RCC 7860 (cell line): Measurements from ENCODE around the gene GKN2.

Source experiments
- DNase-seq: peaks from one replicate; pipeline ENCODE4 v3.0.0-alpha.2; 2015; ENCODE audit warnings: low spot score
- FAIRE-seq: peaks from 2 replicates; lab custom pipeline; 2012; peaks lifted over from hg19 to GRCh38; lab: Jason Lieb, UNC

GKN2 gene, protein sequence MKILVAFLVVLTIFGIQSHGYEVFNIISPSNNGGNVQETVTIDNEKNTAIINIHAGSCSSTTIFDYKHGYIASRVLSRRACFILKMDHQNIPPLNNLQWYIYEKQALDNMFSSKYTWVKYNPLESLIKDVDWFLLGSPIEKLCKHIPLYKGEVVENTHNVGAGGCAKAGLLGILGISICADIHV

DNA sequence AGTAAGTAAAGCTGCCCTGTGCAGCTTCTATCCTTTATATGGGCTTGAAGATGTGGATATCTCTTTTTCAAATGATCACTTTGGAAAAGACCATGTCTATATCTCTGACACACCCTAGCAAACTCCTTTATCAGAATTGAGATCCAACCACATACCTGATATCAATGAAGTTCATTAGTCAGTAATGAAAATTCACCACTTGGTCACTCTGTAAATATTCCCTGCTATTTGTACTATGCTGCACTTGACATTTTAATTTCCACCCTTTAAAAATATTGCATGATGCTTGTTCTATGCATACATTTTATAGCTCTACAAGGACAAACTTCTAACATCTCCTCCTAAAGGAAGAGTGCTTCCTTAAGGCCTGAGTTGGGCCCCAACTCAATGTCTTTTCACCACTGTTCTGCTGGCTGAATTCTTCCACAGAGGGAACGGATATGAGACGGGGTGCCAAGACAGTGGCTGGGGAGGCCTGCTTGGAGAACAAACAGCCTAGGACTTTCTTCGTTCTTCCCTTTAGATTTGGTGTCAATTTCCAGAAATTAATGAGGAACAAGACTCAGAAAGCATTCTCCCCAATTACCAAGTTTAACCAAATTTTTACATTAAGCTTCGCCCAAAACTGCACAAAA is at the start of gene GKN2:
Gene GKN2 (minus strand): TSS at position 7 of the 635 bp plus-strand sequence. CDS start 32 bp downstream, outside the sequence.
- DNase-seq (no peak), FAIRE-seq (no peak)

DNA sequence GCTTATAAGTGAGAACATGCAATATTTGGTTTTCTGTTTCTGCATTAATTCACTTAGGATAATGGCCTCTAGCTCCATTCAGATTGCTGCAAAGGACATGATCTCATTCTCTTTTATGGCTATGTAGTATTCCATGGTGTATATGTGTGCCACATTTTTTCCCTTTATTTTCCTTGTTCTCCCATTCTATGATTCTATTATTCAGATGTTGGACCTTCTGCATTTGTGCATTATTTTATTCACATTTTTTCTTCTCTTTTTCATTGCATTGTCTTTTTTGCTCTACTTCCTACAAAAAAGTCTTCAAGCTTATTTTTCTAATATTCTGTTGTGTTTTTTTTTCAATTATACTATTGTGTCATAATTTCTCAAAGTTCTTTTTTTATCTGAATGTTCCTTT is 49.2 kb upstream of the GKN2 start:
- DNase-seq: no peak
- FAIRE-seq: no peak

- FAIRE-seq (no peak), DNase-seq (no peak)
These were observed 44.7 kb upstream of the GKN2 start for GRCh38 chr2:68997401-68997800.

GRCh38 chr2:68995916-68996315 is 43.2 kb upstream of the GKN2 start:
- DNase-seq (no peak), FAIRE-seq (no peak)

DNA sequence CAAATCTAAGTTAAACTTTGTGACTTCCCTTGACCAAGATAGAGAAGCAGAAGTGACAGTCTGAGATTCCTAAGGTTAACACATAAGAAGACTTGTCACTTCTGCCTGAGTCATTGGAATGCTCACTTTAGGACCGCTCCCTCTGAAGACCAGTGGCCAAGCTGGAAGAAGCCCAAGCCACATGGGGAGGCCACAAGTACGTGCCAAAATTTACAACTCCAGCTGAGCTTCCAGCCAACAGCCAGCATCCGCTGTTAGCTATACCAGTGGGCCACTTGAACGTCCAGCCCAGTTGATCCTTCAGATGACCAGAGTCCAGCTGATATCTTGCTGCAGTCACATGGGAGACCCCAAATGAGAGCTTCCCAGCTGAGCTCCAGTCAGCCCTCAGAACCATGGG is 42.2 kb upstream of the GKN2 start:
- DNase-seq: peak; percentile 82
- peak; percentile 90 for FAIRE-seq

DNA sequence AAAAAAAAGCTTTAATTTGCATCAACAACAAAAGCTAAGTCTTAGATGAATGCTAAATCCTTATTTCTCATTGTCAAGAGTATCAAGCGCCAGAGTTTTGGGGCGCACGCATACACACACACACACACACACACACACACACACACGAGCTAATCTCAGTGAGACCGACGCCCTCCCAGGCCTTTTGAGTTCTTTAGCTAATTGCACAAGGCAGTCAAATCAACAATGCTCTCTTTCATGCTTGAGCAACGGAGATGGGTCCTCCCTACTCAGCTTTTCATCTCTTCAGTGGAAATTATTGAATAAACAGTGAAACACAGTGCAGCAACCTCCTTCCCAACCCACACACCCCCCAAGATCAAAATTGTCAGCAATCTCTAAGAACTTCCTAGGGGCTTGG is 41.0 kb upstream of the GKN2 start:
- FAIRE-seq: no peak
- no peak for DNase-seq

GRCh38 chr2:68992933-68993332 is 40.2 kb upstream of the GKN2 start:
- DNase-seq (no peak), FAIRE-seq (no peak)

DNA sequence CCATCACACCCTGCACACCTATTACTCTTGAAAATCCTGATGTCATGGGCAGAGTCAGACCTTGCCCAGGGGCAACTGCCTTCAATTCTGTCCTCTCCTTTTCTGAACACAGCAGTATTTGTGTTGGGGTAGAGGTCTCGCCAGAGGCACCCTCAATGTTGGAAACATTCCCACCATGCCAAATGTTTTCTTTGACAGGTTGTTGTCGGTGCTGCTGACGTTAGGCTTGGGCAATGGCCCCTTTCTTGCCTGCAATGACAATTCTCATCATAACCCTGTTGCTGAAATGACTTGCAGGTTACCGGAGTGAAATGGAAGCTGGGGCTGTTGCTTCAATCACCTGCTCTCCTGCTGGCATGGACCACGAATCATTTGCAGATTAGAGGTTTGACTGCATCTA is 39.6 kb upstream of the GKN2 start:
- no peak for FAIRE-seq

GRCh38 chr2:68989035-68989434 is 36.3 kb upstream of the GKN2 start:
- no peak for DNase-seq
- FAIRE-seq: no peak

More for the DNA sequence above, 39.6 kb upstream of the GKN2 start:
- DNase-seq: no peak

GRCh38 chr2:68987021-68987503 is 34.4 kb upstream of the GKN2 start:
- no peak for DNase-seq

DNA sequence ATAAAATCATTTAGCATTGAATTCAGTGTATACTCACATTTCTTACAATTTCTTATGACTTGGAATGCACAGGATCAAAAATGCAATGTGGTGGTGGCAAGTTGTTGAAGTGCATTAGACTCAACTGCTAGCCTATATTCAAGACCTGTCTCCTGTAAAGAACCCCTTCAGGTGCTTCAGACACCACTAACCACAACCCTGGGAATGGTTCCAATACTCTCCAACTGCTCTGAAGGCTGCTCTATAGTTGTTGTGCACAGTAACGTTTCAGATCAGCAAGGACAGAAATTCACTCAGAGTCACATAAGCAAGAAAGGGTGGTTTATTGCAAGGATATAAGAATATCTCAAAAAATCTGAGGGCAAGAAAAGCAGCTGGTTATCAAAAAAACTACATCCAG is 28.3 kb upstream of the GKN2 start:
- FAIRE-seq (peak; percentile 63), DNase-seq (no peak)

More at GRCh38 chr2:68987021-68987503, 34.4 kb upstream of the GKN2 start:
- no peak for FAIRE-seq

DNA sequence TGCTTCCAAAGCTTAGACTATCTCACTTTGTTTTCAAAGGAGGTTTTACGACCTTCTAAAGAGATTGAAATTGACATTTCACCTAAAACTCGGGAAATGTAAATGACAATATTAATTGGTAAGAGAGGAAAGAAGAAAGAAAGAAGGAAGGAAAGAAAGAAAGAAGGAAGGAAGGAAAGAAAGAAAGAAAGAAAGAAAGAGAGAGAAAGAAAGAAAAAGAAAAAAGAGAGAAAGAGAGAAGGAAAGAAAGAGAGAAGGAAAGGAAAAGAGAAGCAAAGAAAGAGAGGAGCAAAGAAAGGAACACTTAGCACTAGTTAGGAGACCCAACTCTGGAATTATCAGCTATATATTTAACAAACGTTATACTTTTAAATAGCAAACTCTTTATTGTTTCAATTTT is 25.4 kb upstream of the GKN2 start:
- FAIRE-seq (no peak), DNase-seq (no peak)

DNA sequence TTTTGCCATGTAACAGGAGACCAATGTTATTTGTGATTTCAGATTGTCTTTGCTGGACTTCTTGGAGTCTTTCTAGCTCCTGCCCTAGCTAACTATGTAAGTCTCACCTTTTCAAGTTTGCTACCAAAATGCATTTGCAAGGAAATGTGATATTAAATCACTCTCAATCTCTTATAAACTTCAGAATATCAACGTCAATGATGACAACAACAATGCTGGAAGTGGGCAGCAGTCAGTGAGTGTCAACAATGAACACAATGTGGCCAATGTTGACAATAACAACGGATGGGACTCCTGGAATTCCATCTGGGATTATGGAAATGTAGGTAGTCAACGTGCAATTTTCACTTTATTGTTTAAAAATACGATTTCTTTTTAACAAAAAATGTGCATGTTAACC is 24.8 kb upstream of the GKN2 start:
- FAIRE-seq (no peak), DNase-seq (no peak)

GRCh38 chr2:68975844-68976243 is 23.2 kb upstream of the GKN2 start:
- no peak for DNase-seq
- peak; percentile 76 for FAIRE-seq

GRCh38 chr2:68974946-68975665 is 22.4 kb upstream of the GKN2 start:
- no peak for DNase-seq
- FAIRE-seq: no peak

GRCh38 chr2:68974251-68974650 is 21.6 kb upstream of the GKN2 start, which contains the start of gene GKN1:
Gene GKN1 (plus strand): TSS chr2:68974636. CDS start chr2:68974678, 42 bp downstream.
- DNase-seq (no peak), FAIRE-seq (no peak)

GRCh38 chr2:68971591-68972231 is 19.0 kb upstream of the GKN2 start:
- FAIRE-seq (peak; percentile 98), DNase-seq (peak; percentile 99)

GRCh38 chr2:68970566-68971265 is 18.0 kb upstream of the GKN2 start:
- DNase-seq: no peak
- no peak for FAIRE-seq

DNA sequence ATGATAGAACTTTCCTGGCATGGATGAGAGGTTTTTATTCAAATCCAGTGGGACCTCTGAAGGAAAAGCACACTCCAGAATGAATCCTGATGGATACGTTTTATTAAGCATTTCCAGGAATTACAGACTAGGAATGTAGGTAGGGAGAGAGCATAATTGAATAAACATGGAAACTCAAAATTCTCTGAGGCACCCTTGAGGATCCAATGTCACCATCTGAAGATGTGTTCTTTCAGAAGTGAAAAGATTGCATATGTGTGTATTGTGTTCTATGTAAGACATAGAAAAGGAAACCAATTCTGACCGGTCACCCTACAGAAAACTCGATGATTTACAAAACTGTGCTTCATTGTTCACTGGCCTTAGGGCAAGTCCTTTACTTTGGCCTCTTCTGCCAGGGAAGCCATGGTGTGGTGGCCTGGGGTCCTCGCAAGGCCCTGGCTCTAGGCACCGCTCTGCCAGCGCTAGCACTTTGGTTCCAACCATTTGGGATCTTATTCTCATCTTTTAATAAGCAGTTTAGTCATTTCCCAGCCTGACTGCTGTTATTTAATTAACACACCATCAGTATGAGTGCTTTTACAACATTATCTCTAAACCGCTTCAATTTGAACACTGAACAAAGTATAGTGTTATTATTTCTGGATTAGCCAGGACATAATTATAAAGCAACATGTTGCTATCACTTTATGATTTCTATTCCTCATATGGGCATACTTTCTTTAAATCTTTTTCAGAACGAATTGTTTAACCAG is 17.2 kb upstream of the GKN2 start:
- FAIRE-seq (no peak), DNase-seq (no peak)

GRCh38 chr2:68968221-68968620 is 15.5 kb upstream of the GKN2 start:
- DNase-seq: no peak
- no peak for FAIRE-seq
